Measurements from ENCODE around the gene RNFT2.
"Not testable (repeated sequence)": the region's sequence is repeated elsewhere in the genome, so short reads cannot be mapped to it uniquely, and the experiment has no call there.

Gene RNFT2

GRCh38 chr12:116765271-116765670 lies 27.2 kb downstream of the RNFT2 start:
- Histone ChIP-seq H3K9ac (ENCODE audit: low read length) (no peak overlapping the region), H3K4me3 (ENCODE audit: low read length) (no peak overlapping the region), H3K27me3 (ENCODE audit: control insufficient read depth, insufficient read depth, low read length) (no peaks in the 10 kb centered on the region), H3K36me3 (ENCODE audit: control insufficient read depth, insufficient read depth, low read length) (no peaks in the 10 kb centered on the region), H3K4me1 (ENCODE audit: control insufficient read depth, insufficient read depth, low read length) (no peaks in the 10 kb centered on the region), H3K27ac (ENCODE audit: low read depth, low read length) (no peak overlapping the region)

- Histone ChIP-seq H3K4me3 (ENCODE audit: low read length) (no peak overlapping the region), H3K4me1 (ENCODE audit: control insufficient read depth, insufficient read depth, low read length) (no peaks in the 10 kb centered on the region), H3K36me3 (ENCODE audit: control insufficient read depth, insufficient read depth, low read length) (no peaks in the 10 kb centered on the region), H3K27ac (ENCODE audit: low read depth, low read length) (no peak overlapping the region), H3K9ac (ENCODE audit: low read length) (no peak overlapping the region), H3K27me3 (ENCODE audit: control insufficient read depth, insufficient read depth, low read length) (no peaks in the 10 kb centered on the region)
These were observed 28.2 kb downstream of the RNFT2 start for GRCh38 chr12:116766285-116766684.

GRCh38 chr12:116766746-116767145 lies 28.6 kb downstream of the RNFT2 start:
- Histone ChIP-seq H3K36me3 (ENCODE audit: control insufficient read depth, insufficient read depth, low read length) (no peaks in the 10 kb centered on the region), H3K9ac (ENCODE audit: low read length) (no peak overlapping the region), H3K4me1 (ENCODE audit: control insufficient read depth, insufficient read depth, low read length) (no peaks in the 10 kb centered on the region), H3K27ac (ENCODE audit: low read depth, low read length) (no peak overlapping the region), H3K4me3 (ENCODE audit: low read length) (no peak overlapping the region), H3K27me3 (ENCODE audit: control insufficient read depth, insufficient read depth, low read length) (no peaks in the 10 kb centered on the region)

GRCh38 chr12:116771651-116772050 lies 33.5 kb downstream of the RNFT2 start:
- H3K27me3 ChIP-seq (ENCODE audit: control insufficient read depth, insufficient read depth, low read length) = no peaks in the 10 kb centered on the region
- no peaks in the 10 kb centered on the region for H3K36me3 ChIP-seq (ENCODE audit: control insufficient read depth, insufficient read depth, low read length)
- H3K9ac ChIP-seq (ENCODE audit: low read length) = no peak overlapping the region
- no peak overlapping the region for H3K27ac ChIP-seq (ENCODE audit: low read depth, low read length)
- H3K4me1 ChIP-seq (ENCODE audit: control insufficient read depth, insufficient read depth, low read length) = no peaks in the 10 kb centered on the region
- no peak overlapping the region for H3K4me3 ChIP-seq (ENCODE audit: low read length)

- Histone ChIP-seq H3K9ac (ENCODE audit: low read length) (no peak overlapping the region), H3K4me3 (ENCODE audit: low read length) (no peak overlapping the region), H3K27ac (ENCODE audit: low read depth, low read length) (no peak overlapping the region), H3K4me1 (ENCODE audit: control insufficient read depth, insufficient read depth, low read length) (no peaks in the 10 kb centered on the region), H3K27me3 (ENCODE audit: control insufficient read depth, insufficient read depth, low read length) (no peaks in the 10 kb centered on the region), H3K36me3 (ENCODE audit: control insufficient read depth, insufficient read depth, low read length) (no peaks in the 10 kb centered on the region)
These were observed 35.2 kb downstream of the RNFT2 start for GRCh38 chr12:116773276-116773731.

- no peak overlapping the region for H3K27ac ChIP-seq (ENCODE audit: low read depth, low read length)
- no peaks in the 10 kb centered on the region for H3K27me3 ChIP-seq (ENCODE audit: control insufficient read depth, insufficient read depth, low read length)
- H3K4me3 ChIP-seq (ENCODE audit: low read length) = no peak overlapping the region
- H3K36me3 ChIP-seq (ENCODE audit: control insufficient read depth, insufficient read depth, low read length) = no peaks in the 10 kb centered on the region
- H3K9ac ChIP-seq (ENCODE audit: low read length) = no peak overlapping the region
- no peaks in the 10 kb centered on the region for H3K4me1 ChIP-seq (ENCODE audit: control insufficient read depth, insufficient read depth, low read length)
These were observed 35.9 kb downstream of the RNFT2 start for GRCh38 chr12:116774020-116774419.

GRCh38 chr12:116777245-116777644 lies 39.1 kb downstream of the RNFT2 start:
- Histone ChIP-seq H3K27ac (ENCODE audit: low read depth, low read length) (no peak overlapping the region), H3K9ac (ENCODE audit: low read length) (no peak overlapping the region), H3K4me3 (ENCODE audit: low read length) (no peak overlapping the region), H3K27me3 (ENCODE audit: control insufficient read depth, insufficient read depth, low read length) (no peaks in the 10 kb centered on the region), H3K36me3 (ENCODE audit: control insufficient read depth, insufficient read depth, low read length) (no peaks in the 10 kb centered on the region), H3K4me1 (ENCODE audit: control insufficient read depth, insufficient read depth, low read length) (no peaks in the 10 kb centered on the region)

- H3K9ac ChIP-seq (ENCODE audit: low read length) = no peak overlapping the region
- H3K4me3 ChIP-seq (ENCODE audit: low read length) = no peak overlapping the region
- no peaks in the 10 kb centered on the region for H3K36me3 ChIP-seq (ENCODE audit: control insufficient read depth, insufficient read depth, low read length)
- H3K27me3 ChIP-seq (ENCODE audit: control insufficient read depth, insufficient read depth, low read length) = no peaks in the 10 kb centered on the region
- no peak overlapping the region for H3K27ac ChIP-seq (ENCODE audit: low read depth, low read length)
- no peaks in the 10 kb centered on the region for H3K4me1 ChIP-seq (ENCODE audit: control insufficient read depth, insufficient read depth, low read length)
These were observed 41.5 kb downstream of the RNFT2 start for GRCh38 chr12:116779597-116779996.

GRCh38 chr12:116780942-116781341 lies 42.8 kb downstream of the RNFT2 start:
- Histone ChIP-seq H3K9ac (ENCODE audit: low read length) (no peak overlapping the region), H3K27ac (ENCODE audit: low read depth, low read length) (no peak overlapping the region), H3K27me3 (ENCODE audit: control insufficient read depth, insufficient read depth, low read length) (no peaks in the 10 kb centered on the region), H3K4me3 (ENCODE audit: low read length) (no peak overlapping the region), H3K36me3 (ENCODE audit: control insufficient read depth, insufficient read depth, low read length) (no peaks in the 10 kb centered on the region), H3K4me1 (ENCODE audit: control insufficient read depth, insufficient read depth, low read length) (no peaks in the 10 kb centered on the region)

- no peaks in the 10 kb centered on the region for H3K27me3 ChIP-seq (ENCODE audit: control insufficient read depth, insufficient read depth, low read length)
- H3K4me1 ChIP-seq (ENCODE audit: control insufficient read depth, insufficient read depth, low read length) = no peaks in the 10 kb centered on the region
- no peak overlapping the region for H3K9ac ChIP-seq (ENCODE audit: low read length)
- no peaks in the 10 kb centered on the region for H3K36me3 ChIP-seq (ENCODE audit: control insufficient read depth, insufficient read depth, low read length)
- no peak overlapping the region for H3K4me3 ChIP-seq (ENCODE audit: low read length)
- no peak overlapping the region for H3K27ac ChIP-seq (ENCODE audit: low read depth, low read length)
These were observed 45.6 kb downstream of the RNFT2 start for GRCh38 chr12:116783525-116784237.

GRCh38 chr12:116784238-116784612 lies 46.1 kb downstream of the RNFT2 start:
- H3K27me3 ChIP-seq (ENCODE audit: control insufficient read depth, insufficient read depth, low read length) = no peaks in the 10 kb centered on the region
- no peaks in the 10 kb centered on the region for H3K4me1 ChIP-seq (ENCODE audit: control insufficient read depth, insufficient read depth, low read length)
- H3K4me3 ChIP-seq (ENCODE audit: low read length) = no peak overlapping the region
- H3K36me3 ChIP-seq (ENCODE audit: control insufficient read depth, insufficient read depth, low read length) = no peaks in the 10 kb centered on the region
- H3K9ac ChIP-seq (ENCODE audit: low read length) = no peak overlapping the region
- H3K27ac ChIP-seq (ENCODE audit: low read depth, low read length) = no peak overlapping the region

- H3K27me3 ChIP-seq (ENCODE audit: control insufficient read depth, insufficient read depth, low read length); H3K4me3 ChIP-seq (ENCODE audit: low read length); H3K36me3 ChIP-seq (ENCODE audit: control insufficient read depth, insufficient read depth, low read length); H3K27ac ChIP-seq (ENCODE audit: low read depth, low read length); H3K9ac ChIP-seq (ENCODE audit: low read length); H3K4me1 ChIP-seq (ENCODE audit: control insufficient read depth, insufficient read depth, low read length): not testable (repeated sequence)
These were observed 51.4 kb downstream of the RNFT2 start for GRCh38 chr12:116789562-116789961.

GRCh38 chr12:116790066-116790465 lies 52.0 kb downstream of the RNFT2 start:
- no peaks in the 10 kb centered on the region for H3K4me1 ChIP-seq (ENCODE audit: control insufficient read depth, insufficient read depth, low read length)
- H3K36me3 ChIP-seq (ENCODE audit: control insufficient read depth, insufficient read depth, low read length) = no peaks in the 10 kb centered on the region
- no peak overlapping the region for H3K27ac ChIP-seq (ENCODE audit: low read depth, low read length)
- no peaks in the 10 kb centered on the region for H3K27me3 ChIP-seq (ENCODE audit: control insufficient read depth, insufficient read depth, low read length)
- H3K4me3 ChIP-seq (ENCODE audit: low read length) = no peak overlapping the region
- no peak overlapping the region for H3K9ac ChIP-seq (ENCODE audit: low read length)
